SK-N-SH (cell line): Measurements from ENCODE around the gene ARHGEF18.

Experiments used
- ELF1 ChIP-seq: IDR thresholded peaks from 2 replicates; pipeline ENCODE4 v1.4.0; 2012
- FOXM1 ChIP-seq: IDR thresholded peaks from 2 replicates; pipeline ENCODE4 v1.4.0; 2012; ENCODE audit warnings: low read depth, mild to moderate bottlenecking
- GATA2 ChIP-seq: sonication (generic); formaldehyde crosslinking; IDR thresholded peaks from 2 replicates; pipeline ENCODE4 v1.5.0; 2020; ENCODE audit warnings: mild to moderate bottlenecking, missing genetic modification reagents
- JUND ChIP-seq: IDR thresholded peaks from 2 replicates; pipeline ENCODE4 v1.4.0; 2012
- MEF2A ChIP-seq: IDR thresholded peaks from 2 replicates; pipeline ENCODE4 v1.4.0; 2012; ENCODE audit warnings: low read depth, borderline replicate concordance
- NFIC ChIP-seq: IDR thresholded peaks from 2 replicates; pipeline ENCODE4 v1.4.0; 2012; ENCODE audit warnings: borderline replicate concordance
- RAD21 ChIP-seq: IDR thresholded peaks from 2 replicates; pipeline ENCODE4 v1.6.1; 2012; ENCODE audit warnings: mild to moderate bottlenecking, low read length
- SIN3A ChIP-seq: IDR thresholded peaks from 2 replicates; pipeline ENCODE4 v1.6.1; 2012; ENCODE audit warnings: low read depth, mild to moderate bottlenecking, low read length, moderate library complexity, borderline replicate concordance
- TEAD4 ChIP-seq: IDR thresholded peaks from 2 replicates; pipeline ENCODE4 v1.4.0; 2012; ENCODE audit warnings: mild to moderate bottlenecking, borderline replicate concordance; ENCODE audit not compliant: insufficient read depth
- YY1 ChIP-seq: IDR thresholded peaks from 2 replicates; pipeline ENCODE4 v1.4.0; 2012; ENCODE audit warnings: low read depth, mild to moderate bottlenecking
- TF ChIP-seq, protein P1 (sequence below): fragments of 200-600 bp; sonication (generic); IDR thresholded peaks from 2 replicates; pipeline ENCODE4 v1.6.1; 2017; ENCODE audit warnings: antibody characterized with exemption, mild to moderate bottlenecking, moderate library complexity
- TF ChIP-seq, protein P2 (sequence below): fragments of 150-350 bp; IDR thresholded peaks from 2 replicates; pipeline ENCODE4 v1.6.1; 2016; ENCODE audit warnings: mild to moderate bottlenecking, low read depth, low read length
- TF ChIP-seq, protein P3 (sequence below): IDR thresholded peaks from 2 replicates; pipeline ENCODE4 v1.4.0; 2012; ENCODE audit warnings: low read depth, borderline replicate concordance

DNA sequence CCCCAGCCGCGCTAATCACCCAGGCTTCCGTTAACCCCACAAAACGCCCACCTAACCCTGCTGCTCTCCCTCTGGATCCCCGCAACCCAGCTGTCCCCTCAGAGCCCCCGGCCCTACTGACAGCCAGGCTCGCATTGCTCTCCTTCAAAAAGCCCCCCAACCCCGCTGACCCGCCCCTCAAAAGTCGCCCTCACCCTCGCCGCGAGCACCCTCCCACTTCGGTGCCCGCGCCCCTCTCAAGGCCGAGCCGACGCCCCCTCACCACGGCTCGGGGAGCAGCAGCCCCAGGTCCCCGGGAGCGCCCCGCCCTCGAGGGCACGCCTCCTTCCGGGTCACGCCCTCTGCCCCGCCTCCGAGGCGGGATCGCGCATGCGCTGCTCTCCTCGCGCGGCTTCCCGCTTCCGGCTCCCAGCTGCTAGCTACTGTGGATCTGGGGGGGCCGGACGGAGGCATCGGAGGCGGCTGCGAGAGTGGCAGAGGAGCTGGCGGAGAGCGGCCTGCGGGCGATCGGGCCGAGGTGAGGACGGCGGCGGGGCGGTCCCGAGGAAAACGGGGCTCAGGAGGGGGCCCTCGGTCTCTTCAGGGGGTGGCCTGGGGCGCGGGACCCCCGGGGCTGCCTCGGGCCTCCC lies 46.1 kb downstream of the ARHGEF18 start:
- TF ChIP-seq, protein P1, sequence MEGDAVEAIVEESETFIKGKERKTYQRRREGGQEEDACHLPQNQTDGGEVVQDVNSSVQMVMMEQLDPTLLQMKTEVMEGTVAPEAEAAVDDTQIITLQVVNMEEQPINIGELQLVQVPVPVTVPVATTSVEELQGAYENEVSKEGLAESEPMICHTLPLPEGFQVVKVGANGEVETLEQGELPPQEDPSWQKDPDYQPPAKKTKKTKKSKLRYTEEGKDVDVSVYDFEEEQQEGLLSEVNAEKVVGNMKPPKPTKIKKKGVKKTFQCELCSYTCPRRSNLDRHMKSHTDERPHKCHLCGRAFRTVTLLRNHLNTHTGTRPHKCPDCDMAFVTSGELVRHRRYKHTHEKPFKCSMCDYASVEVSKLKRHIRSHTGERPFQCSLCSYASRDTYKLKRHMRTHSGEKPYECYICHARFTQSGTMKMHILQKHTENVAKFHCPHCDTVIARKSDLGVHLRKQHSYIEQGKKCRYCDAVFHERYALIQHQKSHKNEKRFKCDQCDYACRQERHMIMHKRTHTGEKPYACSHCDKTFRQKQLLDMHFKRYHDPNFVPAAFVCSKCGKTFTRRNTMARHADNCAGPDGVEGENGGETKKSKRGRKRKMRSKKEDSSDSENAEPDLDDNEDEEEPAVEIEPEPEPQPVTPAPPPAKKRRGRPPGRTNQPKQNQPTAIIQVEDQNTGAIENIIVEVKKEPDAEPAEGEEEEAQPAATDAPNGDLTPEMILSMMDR, result 0 out of 2 replicates have a peak, but pooled peaks have one; percentile 14
- TF ChIP-seq FOXM1 (no peak), JUND (no peak), YY1 (peak; percentile 47; the same call in 1 of the 2 replicates), SIN3A (peak; percentile 83), RAD21 (no peak), MEF2A (no peak), ELF1 (peak; percentile 97), NFIC (no peak), TEAD4 (no peak), GATA2 (CRISPR knock-in tag) (no peak)
- TF ChIP-seq, protein P2, sequence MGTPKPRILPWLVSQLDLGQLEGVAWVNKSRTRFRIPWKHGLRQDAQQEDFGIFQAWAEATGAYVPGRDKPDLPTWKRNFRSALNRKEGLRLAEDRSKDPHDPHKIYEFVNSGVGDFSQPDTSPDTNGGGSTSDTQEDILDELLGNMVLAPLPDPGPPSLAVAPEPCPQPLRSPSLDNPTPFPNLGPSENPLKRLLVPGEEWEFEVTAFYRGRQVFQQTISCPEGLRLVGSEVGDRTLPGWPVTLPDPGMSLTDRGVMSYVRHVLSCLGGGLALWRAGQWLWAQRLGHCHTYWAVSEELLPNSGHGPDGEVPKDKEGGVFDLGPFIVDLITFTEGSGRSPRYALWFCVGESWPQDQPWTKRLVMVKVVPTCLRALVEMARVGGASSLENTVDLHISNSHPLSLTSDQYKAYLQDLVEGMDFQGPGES, result no peak
- TF ChIP-seq, protein P3, sequence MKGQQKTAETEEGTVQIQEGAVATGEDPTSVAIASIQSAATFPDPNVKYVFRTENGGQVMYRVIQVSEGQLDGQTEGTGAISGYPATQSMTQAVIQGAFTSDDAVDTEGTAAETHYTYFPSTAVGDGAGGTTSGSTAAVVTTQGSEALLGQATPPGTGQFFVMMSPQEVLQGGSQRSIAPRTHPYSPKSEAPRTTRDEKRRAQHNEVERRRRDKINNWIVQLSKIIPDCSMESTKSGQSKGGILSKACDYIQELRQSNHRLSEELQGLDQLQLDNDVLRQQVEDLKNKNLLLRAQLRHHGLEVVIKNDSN, result no peak
